GM18498 (cell line): ENCODE measurements around the gene COX4I2.

Experiments used
- ATAC-seq: cut with Tn5 transposase; IDR thresholded peaks from one replicate; pipeline ENCODE4 v1.9.1; 2021; ENCODE audit warnings: mild to moderate bottlenecking, moderate library complexity; ENCODE audit not compliant: unreplicated experiment

Gene COX4I2

DNA sequence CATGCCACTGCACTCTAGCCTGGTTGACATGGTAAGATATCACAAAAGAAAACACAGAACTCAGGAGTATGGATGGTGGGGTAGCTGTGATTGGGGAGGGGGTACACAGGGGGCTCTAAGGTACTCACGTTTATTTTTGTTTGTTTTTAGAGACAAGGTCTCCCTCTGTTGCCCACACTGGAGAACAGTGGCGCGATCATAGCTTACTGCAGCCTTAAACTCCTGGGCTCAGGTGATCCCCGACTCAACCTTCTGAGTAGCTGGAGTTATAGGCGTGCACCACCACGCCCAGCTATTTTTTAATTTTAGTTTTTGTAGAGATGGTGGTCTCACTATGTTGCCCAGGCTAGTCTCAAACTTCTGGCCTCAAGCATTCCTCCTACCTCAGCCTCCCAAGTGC, 55.7 kb downstream of the COX4I2 start:
- ATAC-seq: no peak

DNA sequence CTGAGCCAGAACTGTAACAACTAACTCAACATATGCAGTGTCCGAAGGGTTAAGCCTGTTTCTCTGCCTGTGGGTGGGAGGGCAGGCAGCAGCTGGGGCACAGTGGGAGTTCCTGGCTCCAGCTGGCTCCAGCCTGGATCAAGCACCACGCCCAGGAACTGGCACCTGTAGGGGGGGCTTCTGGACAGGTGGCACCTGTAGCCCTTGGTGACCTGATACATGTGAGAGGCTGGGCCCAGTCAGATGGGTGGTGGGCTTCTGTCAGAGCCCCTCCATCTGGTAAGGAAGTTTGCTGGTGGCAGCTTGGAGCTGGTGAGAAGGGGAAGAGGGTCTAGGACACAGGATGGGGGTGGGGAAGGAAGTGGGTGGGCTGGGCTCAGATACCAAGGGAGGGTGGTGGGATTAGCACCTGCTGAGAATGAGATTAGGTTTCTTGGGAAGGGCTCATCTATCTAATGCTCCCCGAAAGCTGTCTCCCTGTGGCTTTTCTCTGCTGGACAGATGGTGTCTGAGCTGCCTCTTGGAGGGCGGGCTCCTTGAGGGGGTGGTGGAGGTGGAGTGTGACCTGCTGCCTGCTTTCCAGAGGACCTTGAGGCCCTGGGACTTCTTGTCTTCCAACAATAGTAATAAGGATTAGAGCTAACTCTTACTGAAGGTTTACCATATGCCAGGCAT, 56.4 kb downstream of the COX4I2 start:
- no peak for ATAC-seq
